Measurements from ENCODE around the gene CNIH3. TPM values are rescaled to one million over a fixed set of nuclear protein-coding genes. Genes with fewer than 3 reads are reported as not detected.

The CNIH3 gene
- total RNA-seq, 6 donors from 2014 or later, result 0.39 to 4.2 (median 2.1) TPM

- Histone ChIP-seq H3K4me1 (peaks cover 0 to 5% (median 2%) of the 10 kb centered on the region in 4 donors), H3K9me3 (no peaks in the 10 kb centered on the region), H3K27ac (no peak overlapping the region), H3K36me3 (no peaks in the 10 kb centered on the region), H3K27me3 (no peaks in the 10 kb centered on the region), H3K4me3 (no peak overlapping the region)
- DNase-seq (peak; percentile 23 to 37), ATAC-seq (ENCODE audit: low FRiP score in 2 of 2) (no peak)
- TF ChIP-seq POLR2A (IDR thresholded peaks at IDR 0.05) (no peak), POLR2AphosphoS5 (IDR thresholded peaks at IDR 0.05) (peak in 1 of 2 donors; percentile 15)
- 37 to 45% methylated on average over 10 to 12 of the region's 12 CpGs for WGBS, 2 donors
Measured at GRCh38 chr1:224733027-224733911, 117.2 kb downstream of the CNIH3 start.

GRCh38 chr1:224734261-224734935 lies 118.3 kb downstream of the CNIH3 start:
- Histone ChIP-seq H3K27me3 (no peaks in the 10 kb centered on the region), H3K27ac (no peak overlapping the region), H3K4me1 (peaks cover 0 to 5% (median 2%) of the 10 kb centered on the region in 4 donors), H3K36me3 (no peaks in the 10 kb centered on the region), H3K9me3 (no peaks in the 10 kb centered on the region), H3K4me3 (no peak overlapping the region)
- DNase-seq (no peak), ATAC-seq (ENCODE audit: low FRiP score in 2 of 2) (no peak)
- no peak for TF ChIP-seq CTCF (IDR thresholded peaks at IDR 0.05)
- TF ChIP-seq POLR2AphosphoS5 (IDR thresholded peaks at IDR 0.05), result no peak
- no peak for TF ChIP-seq POLR2A (IDR thresholded peaks at IDR 0.05)
- no peak for TF ChIP-seq EP300 (IDR thresholded peaks at IDR 0.05)
- WGBS, 2 donors, result 94 to 95% methylated on average over 10 to 13 of the region's 13 CpGs

GRCh38 chr1:224735159-224735558 lies 119.0 kb downstream of the CNIH3 start:
- no peak for DNase-seq
- no peak overlapping the region for H3K4me3 ChIP-seq
- H3K27ac ChIP-seq, result no peak overlapping the region
- no peaks in the 10 kb centered on the region for H3K36me3 ChIP-seq
- H3K27me3 ChIP-seq, result no peaks in the 10 kb centered on the region
- ATAC-seq (ENCODE audit: low FRiP score in 2 of 2), result no peak
- no peak for TF ChIP-seq POLR2A (IDR thresholded peaks at IDR 0.05)
- WGBS, 2 donors, result 87 to 90% methylated on average over 6 of the region's 6 CpGs
- no peaks in the 10 kb centered on the region for H3K9me3 ChIP-seq
- H3K4me1 ChIP-seq, result peaks cover 0 to 5% (median 2%) of the 10 kb centered on the region in 4 donors

- ATAC-seq (ENCODE audit: low FRiP score in 2 of 2) (peak in 1 of 2 donors; percentile 91), DNase-seq (no peak)
- H3K4me3 ChIP-seq, result no peak overlapping the region
- H3K36me3 ChIP-seq, result no peaks in the 10 kb centered on the region
- no peaks in the 10 kb centered on the region for H3K9me3 ChIP-seq
- no peak overlapping the region for H3K27ac ChIP-seq
- no peak for TF ChIP-seq EP300 (IDR thresholded peaks at IDR 0.05)
- no peak for TF ChIP-seq POLR2AphosphoS5 (IDR thresholded peaks at IDR 0.05)
- TF ChIP-seq CTCF (IDR thresholded peaks at IDR 0.05), result no peak
- TF ChIP-seq POLR2A (IDR thresholded peaks at IDR 0.05), result no peak
- no peaks in the 10 kb centered on the region for H3K27me3 ChIP-seq
- 50 to 53% methylated on average over 16 of the region's 16 CpGs for WGBS, 2 donors
- H3K4me1 ChIP-seq, result peaks cover 0 to 5% (median 2%) of the 10 kb centered on the region in 4 donors
Measured at GRCh38 chr1:224736619-224737352, 120.7 kb downstream of the CNIH3 start.

GRCh38 chr1:224737353-224737727 lies 121.2 kb downstream of the CNIH3 start:
- peak in 1 of 2 donors; percentile 51 for DNase-seq
- WGBS, 2 donors, result 77 to 79% methylated on average over 10 of the region's 10 CpGs
- Histone ChIP-seq H3K27ac (no peak overlapping the region), H3K9me3 (no peaks in the 10 kb centered on the region), H3K36me3 (no peaks in the 10 kb centered on the region), H3K4me3 (no peak overlapping the region), H3K27me3 (no peaks in the 10 kb centered on the region), H3K4me1 (peaks cover 0 to 5% (median 2%) of the 10 kb centered on the region in 4 donors)
- no peak for TF ChIP-seq EP300 (IDR thresholded peaks at IDR 0.05)
- TF ChIP-seq POLR2A (IDR thresholded peaks at IDR 0.05), result no peak
- no peak for TF ChIP-seq POLR2AphosphoS5 (IDR thresholded peaks at IDR 0.05)
- TF ChIP-seq CTCF (IDR thresholded peaks at IDR 0.05), result no peak
- peak in 1 of 2 donors; percentile 33 for ATAC-seq (ENCODE audit: low FRiP score in 2 of 2)

All from upper lobe of left lung (tissue), 6 donors.